Lower leg skin (tissue), 3 donors: Measurements from ENCODE around the gene ANO9.

Source experiments
- CTCF ChIP-seq, 3 donors: fragments of 450-650 bp; IDR thresholded peaks; one replicate each; pipeline ENCODE4 v1.5.1; 2016; ENCODE audit warnings: antibody characterized with exemption in 3 of 3, mild to moderate bottlenecking in 3 of 3, moderate library complexity in 2 of 3
- POLR2A ChIP-seq, 2 donors: fragments of 450-650 bp; IDR thresholded peaks; one replicate each; pipeline ENCODE4 v1.6.1; 2016 to 2017; ENCODE audit warnings: antibody characterized with exemption in 2 of 2, mild to moderate bottlenecking in 1 of 2, moderate library complexity in 1 of 2

- TF ChIP-seq CTCF (IDR thresholded peaks at IDR 0.05), result no peak
- TF ChIP-seq POLR2A (IDR thresholded peaks at IDR 0.05), result no peak
Observed at GRCh38 chr11:491358-491757, 49.5 kb upstream of the ANO9 start.
